Measurements from ENCODE around the gene VSIG10.

The VSIG10 gene

DNA sequence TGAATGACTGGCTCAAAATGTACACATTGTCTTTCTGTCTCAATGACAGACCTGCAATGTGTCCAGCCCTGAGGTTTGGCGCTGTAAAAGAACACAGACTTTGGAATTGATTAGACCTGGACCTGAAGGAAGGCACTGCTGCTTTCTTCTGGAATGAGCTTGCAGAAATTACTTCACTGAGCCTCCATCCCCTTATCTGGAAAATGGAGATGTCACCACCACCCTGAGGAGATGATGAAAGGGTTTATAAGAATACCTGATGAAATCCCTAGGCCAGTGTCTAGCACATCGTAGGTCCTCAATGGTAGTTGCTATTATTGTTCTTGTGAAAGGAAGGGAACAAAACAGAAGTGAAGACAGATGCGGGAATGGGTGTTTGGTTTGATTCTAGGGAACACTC, 33.2 kb downstream of the VSIG10 start:
- ATAC-seq (ENCODE audit: low read depth) (no peak), DNase-seq (ENCODE audit: low spot score) (no peak)
- Histone ChIP-seq H3K9me3 (ENCODE audit: severe bottlenecking) (no peaks in the 10 kb centered on the region), H3K4me3 (ENCODE audit: severe bottlenecking) (no peak overlapping the region), H3K4me1 (ENCODE audit: insufficient read depth, poor library complexity, severe bottlenecking) (no peaks in the 10 kb centered on the region), H3K27ac (ENCODE audit: poor library complexity, severe bottlenecking) (no peak overlapping the region), H3K36me3 (ENCODE audit: low read depth) (no peaks in the 10 kb centered on the region), H3K27me3 (ENCODE audit: insufficient read depth, poor library complexity, severe bottlenecking) (no peaks in the 10 kb centered on the region)
- TF ChIP-seq, protein P1, sequence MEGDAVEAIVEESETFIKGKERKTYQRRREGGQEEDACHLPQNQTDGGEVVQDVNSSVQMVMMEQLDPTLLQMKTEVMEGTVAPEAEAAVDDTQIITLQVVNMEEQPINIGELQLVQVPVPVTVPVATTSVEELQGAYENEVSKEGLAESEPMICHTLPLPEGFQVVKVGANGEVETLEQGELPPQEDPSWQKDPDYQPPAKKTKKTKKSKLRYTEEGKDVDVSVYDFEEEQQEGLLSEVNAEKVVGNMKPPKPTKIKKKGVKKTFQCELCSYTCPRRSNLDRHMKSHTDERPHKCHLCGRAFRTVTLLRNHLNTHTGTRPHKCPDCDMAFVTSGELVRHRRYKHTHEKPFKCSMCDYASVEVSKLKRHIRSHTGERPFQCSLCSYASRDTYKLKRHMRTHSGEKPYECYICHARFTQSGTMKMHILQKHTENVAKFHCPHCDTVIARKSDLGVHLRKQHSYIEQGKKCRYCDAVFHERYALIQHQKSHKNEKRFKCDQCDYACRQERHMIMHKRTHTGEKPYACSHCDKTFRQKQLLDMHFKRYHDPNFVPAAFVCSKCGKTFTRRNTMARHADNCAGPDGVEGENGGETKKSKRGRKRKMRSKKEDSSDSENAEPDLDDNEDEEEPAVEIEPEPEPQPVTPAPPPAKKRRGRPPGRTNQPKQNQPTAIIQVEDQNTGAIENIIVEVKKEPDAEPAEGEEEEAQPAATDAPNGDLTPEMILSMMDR (IDR thresholded peaks at IDR 0.05; ENCODE audit: poor library complexity, severe bottlenecking): no peak

DNA sequence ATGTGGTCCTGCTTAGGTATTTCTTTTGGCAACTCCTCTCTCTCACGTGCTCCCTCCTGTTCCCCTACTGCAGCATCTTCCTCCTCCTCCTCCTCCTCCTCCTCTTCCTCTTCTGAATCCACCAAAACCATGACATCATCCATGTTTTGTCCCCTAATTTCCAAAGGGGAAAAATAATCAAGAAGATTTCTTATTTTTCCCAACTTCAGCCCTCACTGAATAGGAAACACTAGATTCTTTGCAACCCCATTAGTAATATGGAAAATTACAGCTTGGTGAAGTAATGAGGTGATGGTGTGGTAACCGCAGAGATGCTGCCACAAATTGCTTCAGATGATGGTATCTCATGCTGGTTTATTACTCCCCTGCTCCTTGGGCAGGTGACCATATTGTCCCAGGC, 35.4 kb downstream of the VSIG10 start:
- Histone ChIP-seq H3K9me3 (ENCODE audit: severe bottlenecking) (no peaks in the 10 kb centered on the region), H3K27ac (ENCODE audit: poor library complexity, severe bottlenecking) (no peak overlapping the region), H3K4me3 (ENCODE audit: severe bottlenecking) (no peak overlapping the region), H3K36me3 (ENCODE audit: low read depth) (no peaks in the 10 kb centered on the region), H3K4me1 (ENCODE audit: insufficient read depth, poor library complexity, severe bottlenecking) (peaks cover 5% of the 10 kb centered on the region), H3K27me3 (ENCODE audit: insufficient read depth, poor library complexity, severe bottlenecking) (no peaks in the 10 kb centered on the region)
- TF ChIP-seq, protein P1 (IDR thresholded peaks at IDR 0.05; ENCODE audit: poor library complexity, severe bottlenecking): no peak
- DNase-seq (ENCODE audit: low spot score) (no peak), ATAC-seq (ENCODE audit: low read depth) (no peak)

DNA sequence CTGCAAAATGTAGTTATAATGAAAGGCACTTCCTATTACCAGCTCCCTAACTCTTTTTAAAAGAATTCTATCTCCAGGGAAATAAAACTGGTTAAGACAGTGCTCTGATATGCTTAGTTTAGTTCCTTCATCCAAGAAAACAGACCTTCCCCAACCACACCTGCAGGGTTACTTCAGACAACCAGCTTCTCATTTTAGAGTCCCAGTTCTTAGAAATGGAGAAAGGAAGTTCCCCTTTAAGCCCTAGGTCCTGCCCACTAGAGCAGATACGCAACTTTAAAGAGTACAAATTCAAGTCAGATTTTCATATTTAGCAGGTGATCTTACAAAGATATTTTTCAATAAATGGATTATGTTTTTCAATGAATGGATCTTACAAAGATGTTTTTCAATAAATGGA, 38.4 kb downstream of the VSIG10 start:
- ATAC-seq (ENCODE audit: low read depth): no peak
- H3K4me3 ChIP-seq (ENCODE audit: severe bottlenecking): no peak overlapping the region
- no peaks in the 10 kb centered on the region for H3K27me3 ChIP-seq (ENCODE audit: insufficient read depth, poor library complexity, severe bottlenecking)

DNA sequence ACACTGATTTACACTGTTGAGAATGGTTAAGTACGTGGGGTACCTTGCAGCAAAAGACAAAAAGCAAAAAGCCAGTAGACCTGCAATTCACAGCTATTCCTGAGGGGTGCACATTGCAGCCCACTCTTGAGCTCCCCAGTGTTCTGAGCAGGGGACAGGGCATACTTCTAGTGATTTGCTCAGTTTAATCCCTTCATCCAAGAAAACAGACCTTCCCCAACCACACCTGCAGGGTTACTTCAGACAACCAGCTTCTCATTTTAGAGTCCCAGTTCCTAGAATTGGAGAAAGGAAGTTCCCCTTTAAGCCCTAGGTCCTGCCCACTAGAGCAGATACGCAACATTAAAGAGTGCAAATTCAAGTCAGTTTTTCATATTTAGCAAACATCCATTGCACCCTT, 39.2 kb downstream of the VSIG10 start:
- no peaks in the 10 kb centered on the region for H3K27me3 ChIP-seq (ENCODE audit: insufficient read depth, poor library complexity, severe bottlenecking)
- TF ChIP-seq, protein P1 (IDR thresholded peaks at IDR 0.05; ENCODE audit: poor library complexity, severe bottlenecking): no peak
- H3K4me1 ChIP-seq (ENCODE audit: insufficient read depth, poor library complexity, severe bottlenecking): peaks cover 13% of the 10 kb centered on the region
- no peak overlapping the region for H3K27ac ChIP-seq (ENCODE audit: poor library complexity, severe bottlenecking)
- H3K4me3 ChIP-seq (ENCODE audit: severe bottlenecking): no peak overlapping the region
- H3K9me3 ChIP-seq (ENCODE audit: severe bottlenecking): no peaks in the 10 kb centered on the region
- DNase-seq (ENCODE audit: low spot score) (no peak), ATAC-seq (ENCODE audit: low read depth) (no peak)
- no peaks in the 10 kb centered on the region for H3K36me3 ChIP-seq (ENCODE audit: low read depth)

More for the DNA sequence above, 38.4 kb downstream of the VSIG10 start:
- Histone ChIP-seq H3K9me3 (ENCODE audit: severe bottlenecking) (no peaks in the 10 kb centered on the region), H3K36me3 (ENCODE audit: low read depth) (no peaks in the 10 kb centered on the region), H3K27ac (ENCODE audit: poor library complexity, severe bottlenecking) (no peak overlapping the region), H3K4me1 (ENCODE audit: insufficient read depth, poor library complexity, severe bottlenecking) (peaks cover 13% of the 10 kb centered on the region)
- DNase-seq (ENCODE audit: low spot score): no peak
- TF ChIP-seq, protein P1 (IDR thresholded peaks at IDR 0.05; ENCODE audit: poor library complexity, severe bottlenecking): no peak

DNA sequence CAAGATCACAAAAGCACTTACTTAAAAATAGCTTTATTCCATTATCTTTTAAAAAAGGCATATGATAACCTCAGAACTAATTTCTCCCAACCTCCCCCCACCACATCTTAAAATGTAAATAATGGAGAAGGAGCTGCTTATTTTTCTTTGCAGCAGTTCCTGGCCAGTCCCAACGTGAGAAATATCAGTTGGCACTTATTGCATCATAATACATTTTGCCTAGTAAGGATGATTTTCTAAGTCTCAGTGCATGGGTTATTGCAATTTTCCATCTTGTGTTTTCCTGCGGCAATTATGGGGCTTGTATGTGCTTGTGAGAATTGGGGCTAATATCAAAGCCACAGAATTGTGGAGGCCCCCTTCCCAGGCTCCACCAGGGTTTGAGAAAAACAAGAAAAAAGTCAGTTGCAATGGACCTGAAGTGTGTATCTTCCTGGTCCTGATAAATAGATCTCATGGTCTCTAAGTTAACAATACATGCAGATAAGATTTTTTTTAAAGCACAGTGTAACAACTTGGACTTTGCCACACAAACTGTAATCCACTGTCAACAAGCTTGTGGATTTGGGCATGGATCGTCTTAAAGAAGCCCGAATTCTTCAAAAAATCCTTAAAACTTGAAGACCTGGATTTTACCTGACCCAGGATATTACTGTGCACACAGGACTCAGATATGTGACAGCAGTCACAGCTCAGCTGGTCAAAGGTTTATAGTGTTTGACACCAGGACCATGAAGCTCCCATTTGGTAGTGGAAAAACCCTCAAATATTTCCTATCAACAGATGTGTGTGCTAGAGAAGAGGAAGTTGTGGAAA, 40.0 kb downstream of the VSIG10 start:
- DNase-seq (ENCODE audit: low spot score): no peak
- Histone ChIP-seq H3K36me3 (ENCODE audit: low read depth) (peaks cover 3% of the 10 kb centered on the region; the same call in 1 of the 2 replicates), H3K27me3 (ENCODE audit: insufficient read depth, poor library complexity, severe bottlenecking) (no peaks in the 10 kb centered on the region), H3K4me1 (ENCODE audit: insufficient read depth, poor library complexity, severe bottlenecking) (peaks cover 17% of the 10 kb centered on the region), H3K9me3 (ENCODE audit: severe bottlenecking) (no peaks in the 10 kb centered on the region), H3K4me3 (ENCODE audit: severe bottlenecking) (no peak overlapping the region), H3K27ac (ENCODE audit: poor library complexity, severe bottlenecking) (peak overlapping the region; percentile 89)
- TF ChIP-seq, protein P1 (IDR thresholded peaks at IDR 0.05; ENCODE audit: poor library complexity, severe bottlenecking): no peak
- ATAC-seq (ENCODE audit: low read depth): no peak
